Panc1 (cell line): ENCODE results near the gene FAM98A. TPM values are rescaled to one million over a fixed set of nuclear protein-coding genes. Genes with fewer than 3 reads are reported as not detected.

ENCODE experiments used
- ATAC-seq: fragments of 200-7000 bp; cut with Tn5 transposase; 2 replicates; pipeline ENCODE4 v1.9.1; 2020; ENCODE audit warnings: mild to moderate bottlenecking, moderate library complexity
- BruUV-seq: library from RNA; stranded (reverse); fragments of 400-500 nt; replicated peaks from 2 replicates; lab custom pipeline; 2021; lab: Mats Ljungman, UMichigan
- CTCF ChIA-PET: fragments of 300-600 bp; sonication (Branson Sonifier 250); formaldehyde crosslinking; loops from one replicate; lab custom pipeline; 2022; ENCODE audit warnings: antibody characterized with exemption; lab: Charles Lee
- POLR2A ChIA-PET: fragments of 300-600 bp; sonication (Branson Sonifier 250); formaldehyde crosslinking; loops from one replicate; lab custom pipeline; 2022; ENCODE audit warnings: antibody characterized with exemption; lab: Charles Lee
- DNase-seq: peaks from one replicate; pipeline ENCODE4 v3.0.0-alpha.2; 2010; ENCODE audit warnings: low read depth, low spot score
- H3K27ac ChIP-seq: 2 replicates; pipeline ENCODE4 v1.5.1; 2011; ENCODE audit warnings: mild to moderate bottlenecking, low read length, inconsistent platforms
- H3K27me3 ChIP-seq: fragments of 200-500 bp; sonication (Bioruptor generic); 2 replicates; pipeline ENCODE4 v1.6.0; 2014; ENCODE audit warnings: low read length, inconsistent platforms; ENCODE audit not compliant: control insufficient read depth, insufficient read depth
- H3K36me3 ChIP-seq: fragments of 200-500 bp; sonication (Bioruptor generic); 2 replicates; pipeline ENCODE4 v1.5.1; 2014; ENCODE audit warnings: inconsistent platforms, mild to moderate bottlenecking, low read length, moderate library complexity; ENCODE audit not compliant: control insufficient read depth, insufficient read depth
- H3K4me1 ChIP-seq: 2 replicates; pipeline ENCODE4 v1.5.1; 2011; ENCODE audit warnings: inconsistent platforms, mild to moderate bottlenecking, low read length, moderate library complexity; ENCODE audit not compliant: control insufficient read depth, insufficient read depth
- H3K4me3 ChIP-seq, 2 experiments: 2 replicates each; pipeline ENCODE4 v1.5.1; 2011 to 2012; ENCODE audit warnings: low read depth in 2 of 2, low read length in 2 of 2, mild to moderate bottlenecking in 2 of 2, inconsistent platforms in 1 of 2, moderate library complexity in 1 of 2
- H3K9me3 ChIP-seq: fragments of 200-500 bp; sonication (Bioruptor generic); 2 replicates; pipeline ENCODE4 v1.5.1; 2014; ENCODE audit warnings: low read depth, mild to moderate bottlenecking, inconsistent platforms, low read length, moderate library complexity; ENCODE audit not compliant: control insufficient read depth, insufficient read depth
- POLR2AphosphoS5 ChIP-seq: IDR thresholded peaks from 2 replicates; pipeline ENCODE4 v1.6.1; 2012; ENCODE audit warnings: mild to moderate bottlenecking, low read depth, low read length, moderate library complexity
- REST ChIP-seq, 2 experiments: IDR thresholded peaks; 2 replicates each; pipeline ENCODE4 v1.6.1; 2011 to 2012; ENCODE audit warnings: low read depth in 2 of 2, control low read depth in 1 of 2, low read length in 1 of 2, mild to moderate bottlenecking in 1 of 2, moderate library complexity in 1 of 2; ENCODE audit not compliant: insufficient read depth in 1 of 2
- SIN3A ChIP-seq: IDR thresholded peaks from 2 replicates; pipeline ENCODE4 v1.6.1; 2012; ENCODE audit warnings: low read depth, mild to moderate bottlenecking, low read length, moderate library complexity, borderline replicate concordance; ENCODE audit not compliant: insufficient read depth
- TCF7L2 ChIP-seq: IDR thresholded peaks from 2 replicates; pipeline ENCODE4 v1.6.1; 2011; ENCODE audit warnings: mild to moderate bottlenecking, low read depth, low read length, inconsistent platforms
- in situ Hi-C: cut with HindIII; loops from 2 replicates; pipeline ENCODE4 v1.10.0; 2016; ENCODE audit warnings: low sequenced_read_pairs, low pct_unique_long_range_greater_than_20kb
- intact Hi-C: fragments of 100-400 bp; cut with micrococcal nuclease; formaldehyde crosslinking; loops from one replicate; pipeline ENCODE4 v1.10.0; 2022; ENCODE audit not compliant: unreplicated experiment
- total RNA-seq: library from RNA; stranded (reverse); gene quantifications from one replicate; pipeline ENCODE4 v1.2.1, GENCODE V29; 2021; ENCODE audit not compliant: unreplicated experiment
- TF ChIP-seq, protein P1 (sequence below): fragments of 450-650 bp; IDR thresholded peaks from 2 replicates; pipeline ENCODE4 v1.5.1; 2017; ENCODE audit warnings: mild to moderate bottlenecking

The FAM98A gene
- total RNA-seq, 1 experiment from 2014 or later: 39.2 TPM

- no peaks in the 10 kb centered on the region for H3K4me1 ChIP-seq
- H3K27ac ChIP-seq: no peak overlapping the region
- BruUV-seq: no TSS peak
- no peaks in the 10 kb centered on the region for H3K27me3 ChIP-seq
- no peaks in the 10 kb centered on the region for H3K9me3 ChIP-seq
- peaks cover 27% of the 10 kb centered on the region for H3K36me3 ChIP-seq
- intact Hi-C loops (loop anchor here (5.0 kb wide), 2 partner anchors 106 to 171 kb away; partner anchors contain the start of gene RASGRP3), in situ Hi-C loops (no loop called here)
- no peak for ATAC-seq
- ChIA-PET CTCF (interaction anchor here (1.0 kb wide), 2 partner anchors 108 to 139 kb away, joined by 4 to 5 read pairs; no protein-coding TSS in a partner anchor), POLR2A (no interaction called here)
- TF ChIP-seq REST (IDR thresholded peaks at IDR 0.05; ENCODE audit: insufficient read depth in 1 of 2, low read depth in 2 of 2, low read length in 1 of 2): no peak
- TF ChIP-seq, protein P1, sequence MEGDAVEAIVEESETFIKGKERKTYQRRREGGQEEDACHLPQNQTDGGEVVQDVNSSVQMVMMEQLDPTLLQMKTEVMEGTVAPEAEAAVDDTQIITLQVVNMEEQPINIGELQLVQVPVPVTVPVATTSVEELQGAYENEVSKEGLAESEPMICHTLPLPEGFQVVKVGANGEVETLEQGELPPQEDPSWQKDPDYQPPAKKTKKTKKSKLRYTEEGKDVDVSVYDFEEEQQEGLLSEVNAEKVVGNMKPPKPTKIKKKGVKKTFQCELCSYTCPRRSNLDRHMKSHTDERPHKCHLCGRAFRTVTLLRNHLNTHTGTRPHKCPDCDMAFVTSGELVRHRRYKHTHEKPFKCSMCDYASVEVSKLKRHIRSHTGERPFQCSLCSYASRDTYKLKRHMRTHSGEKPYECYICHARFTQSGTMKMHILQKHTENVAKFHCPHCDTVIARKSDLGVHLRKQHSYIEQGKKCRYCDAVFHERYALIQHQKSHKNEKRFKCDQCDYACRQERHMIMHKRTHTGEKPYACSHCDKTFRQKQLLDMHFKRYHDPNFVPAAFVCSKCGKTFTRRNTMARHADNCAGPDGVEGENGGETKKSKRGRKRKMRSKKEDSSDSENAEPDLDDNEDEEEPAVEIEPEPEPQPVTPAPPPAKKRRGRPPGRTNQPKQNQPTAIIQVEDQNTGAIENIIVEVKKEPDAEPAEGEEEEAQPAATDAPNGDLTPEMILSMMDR: peak; percentile 83; the same call in 1 of the 2 replicates
- TF ChIP-seq TCF7L2: no peak
- no peak for TF ChIP-seq SIN3A
- no peak for TF ChIP-seq POLR2AphosphoS5
- no peak overlapping the region for H3K4me3 ChIP-seq
- no peak for DNase-seq
Observed at GRCh38 chr2:33583194-33583938, 15.7 kb downstream of the FAM98A start.

GRCh38 chr2:33581872-33582271 lies 17.2 kb downstream of the FAM98A start:
- Histone ChIP-seq H3K4me1 (no peaks in the 10 kb centered on the region), H3K36me3 (peaks cover 18% of the 10 kb centered on the region), H3K4me3 (no peak overlapping the region), H3K9me3 (no peaks in the 10 kb centered on the region), H3K27me3 (no peaks in the 10 kb centered on the region), H3K27ac (no peak overlapping the region)
- ATAC-seq (no peak), DNase-seq (no peak)
- TF ChIP-seq TCF7L2 (no peak), REST (IDR thresholded peaks at IDR 0.05; ENCODE audit: insufficient read depth in 1 of 2, low read depth in 2 of 2, low read length in 1 of 2) (no peak), SIN3A (no peak), POLR2AphosphoS5 (no peak)
- TF ChIP-seq, protein P1: no peak
- in situ Hi-C loops (no loop called here), intact Hi-C loops (loop anchor here (5.0 kb wide), 2 partner anchors 105 to 170 kb away; partner anchors contain the start of gene RASGRP3)
- POLR2A ChIA-PET: interaction anchor here (0.6 kb wide), 1 partner anchor 10 kb away, joined by 11 read pairs; no protein-coding TSS in a partner anchor
- no TSS peak for BruUV-seq
- CTCF ChIA-PET: interaction anchor here (0.6 kb wide), 1 partner anchor 196 kb away, joined by 3 read pairs; no protein-coding TSS in a partner anchor
